ENCODE results near the gene ARID3B.

DNA sequence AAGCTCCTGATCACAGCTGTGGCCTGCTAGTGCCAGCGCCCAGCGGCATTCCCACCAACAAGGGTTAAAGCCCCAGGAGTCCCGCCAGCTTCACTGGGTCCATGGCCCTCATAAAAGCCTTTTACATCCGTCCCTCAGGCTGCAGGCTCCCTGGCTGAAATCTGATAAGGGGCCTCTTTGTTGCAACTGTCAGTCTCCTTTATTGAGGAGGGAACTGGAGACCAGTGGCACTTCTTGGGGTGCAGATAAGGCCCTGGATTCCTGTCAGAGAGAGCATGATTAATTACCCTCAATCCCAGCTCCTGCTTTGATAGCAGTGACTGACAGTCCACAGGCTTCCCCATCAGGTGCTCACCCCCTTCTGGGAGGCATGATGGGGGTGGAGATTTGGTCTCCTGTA is 43.8 kb downstream of the ARID3B start:
- TF ChIP-seq, protein P1, sequence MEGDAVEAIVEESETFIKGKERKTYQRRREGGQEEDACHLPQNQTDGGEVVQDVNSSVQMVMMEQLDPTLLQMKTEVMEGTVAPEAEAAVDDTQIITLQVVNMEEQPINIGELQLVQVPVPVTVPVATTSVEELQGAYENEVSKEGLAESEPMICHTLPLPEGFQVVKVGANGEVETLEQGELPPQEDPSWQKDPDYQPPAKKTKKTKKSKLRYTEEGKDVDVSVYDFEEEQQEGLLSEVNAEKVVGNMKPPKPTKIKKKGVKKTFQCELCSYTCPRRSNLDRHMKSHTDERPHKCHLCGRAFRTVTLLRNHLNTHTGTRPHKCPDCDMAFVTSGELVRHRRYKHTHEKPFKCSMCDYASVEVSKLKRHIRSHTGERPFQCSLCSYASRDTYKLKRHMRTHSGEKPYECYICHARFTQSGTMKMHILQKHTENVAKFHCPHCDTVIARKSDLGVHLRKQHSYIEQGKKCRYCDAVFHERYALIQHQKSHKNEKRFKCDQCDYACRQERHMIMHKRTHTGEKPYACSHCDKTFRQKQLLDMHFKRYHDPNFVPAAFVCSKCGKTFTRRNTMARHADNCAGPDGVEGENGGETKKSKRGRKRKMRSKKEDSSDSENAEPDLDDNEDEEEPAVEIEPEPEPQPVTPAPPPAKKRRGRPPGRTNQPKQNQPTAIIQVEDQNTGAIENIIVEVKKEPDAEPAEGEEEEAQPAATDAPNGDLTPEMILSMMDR (conservative IDR thresholded peaks at IDR 0.05; ENCODE audit: low read depth, low read length), result no peak
- no peak for TF ChIP-seq SMC3 (IDR thresholded peaks at IDR 0.05; ENCODE audit: low read depth, low read length)
- no peak for TF ChIP-seq CEBPB (IDR thresholded peaks at IDR 0.05; ENCODE audit: low read depth, low read length)
- TF ChIP-seq POLR2A (IDR thresholded peaks at IDR 0.05; ENCODE audit: low read depth, low read length), result no peak
- TF ChIP-seq RAD21 (IDR thresholded peaks at IDR 0.05; ENCODE audit: low read length), result no peak
- TF ChIP-seq, protein P2, sequence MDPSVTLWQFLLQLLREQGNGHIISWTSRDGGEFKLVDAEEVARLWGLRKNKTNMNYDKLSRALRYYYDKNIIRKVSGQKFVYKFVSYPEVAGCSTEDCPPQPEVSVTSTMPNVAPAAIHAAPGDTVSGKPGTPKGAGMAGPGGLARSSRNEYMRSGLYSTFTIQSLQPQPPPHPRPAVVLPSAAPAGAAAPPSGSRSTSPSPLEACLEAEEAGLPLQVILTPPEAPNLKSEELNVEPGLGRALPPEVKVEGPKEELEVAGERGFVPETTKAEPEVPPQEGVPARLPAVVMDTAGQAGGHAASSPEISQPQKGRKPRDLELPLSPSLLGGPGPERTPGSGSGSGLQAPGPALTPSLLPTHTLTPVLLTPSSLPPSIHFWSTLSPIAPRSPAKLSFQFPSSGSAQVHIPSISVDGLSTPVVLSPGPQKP (IDR thresholded peaks at IDR 0.05; ENCODE audit: borderline replicate concordance, low read depth, low read length), result no peak
- TF ChIP-seq RFX5 (IDR thresholded peaks at IDR 0.05; ENCODE audit: low read depth, low read length), result no peak
- TF ChIP-seq MAFK (IDR thresholded peaks at IDR 0.05; ENCODE audit: low read depth, low read length), result no peak
- TF ChIP-seq, protein P3, sequence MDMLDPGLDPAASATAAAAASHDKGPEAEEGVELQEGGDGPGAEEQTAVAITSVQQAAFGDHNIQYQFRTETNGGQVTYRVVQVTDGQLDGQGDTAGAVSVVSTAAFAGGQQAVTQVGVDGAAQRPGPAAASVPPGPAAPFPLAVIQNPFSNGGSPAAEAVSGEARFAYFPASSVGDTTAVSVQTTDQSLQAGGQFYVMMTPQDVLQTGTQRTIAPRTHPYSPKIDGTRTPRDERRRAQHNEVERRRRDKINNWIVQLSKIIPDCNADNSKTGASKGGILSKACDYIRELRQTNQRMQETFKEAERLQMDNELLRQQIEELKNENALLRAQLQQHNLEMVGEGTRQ (IDR thresholded peaks at IDR 0.05; ENCODE audit: low read depth, low read length), result no peak
- no peak for TF ChIP-seq MXI1 (IDR thresholded peaks at IDR 0.05; ENCODE audit: borderline replicate concordance, low read depth, low read length)

All from IMR-90 (cell line).